ENCODE results near the gene SPINK6.

Gene SPINK6

DNA sequence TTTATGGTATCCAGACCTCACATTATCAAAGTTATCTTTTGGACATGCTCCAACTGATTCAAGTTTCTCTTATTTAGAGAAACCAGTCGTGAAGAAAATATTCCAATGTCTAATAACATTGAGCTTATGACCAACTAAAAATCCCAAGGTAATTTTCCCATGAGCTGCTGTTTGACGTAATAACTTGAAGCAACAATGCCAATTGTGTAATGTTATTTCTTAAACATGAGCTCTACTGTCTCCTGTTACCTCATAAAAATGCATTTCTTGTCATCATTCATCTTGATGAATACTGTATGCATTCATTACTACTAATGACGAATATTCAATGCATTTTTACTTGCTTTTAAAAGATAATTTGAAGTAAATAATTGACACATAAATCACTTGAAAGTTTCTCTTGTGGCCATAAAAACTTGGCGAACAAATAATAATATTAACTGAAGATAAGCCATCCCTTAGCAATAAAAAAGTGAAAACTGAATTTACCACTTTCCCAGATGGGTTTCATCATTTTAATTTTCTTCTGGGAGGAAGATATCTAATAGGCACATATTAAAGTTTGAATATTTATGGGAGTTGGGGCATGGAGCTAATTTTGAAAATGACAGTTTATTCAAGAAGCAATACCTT is 35.1 kb downstream of the SPINK6 start:
- TF ChIP-seq, protein P1, sequence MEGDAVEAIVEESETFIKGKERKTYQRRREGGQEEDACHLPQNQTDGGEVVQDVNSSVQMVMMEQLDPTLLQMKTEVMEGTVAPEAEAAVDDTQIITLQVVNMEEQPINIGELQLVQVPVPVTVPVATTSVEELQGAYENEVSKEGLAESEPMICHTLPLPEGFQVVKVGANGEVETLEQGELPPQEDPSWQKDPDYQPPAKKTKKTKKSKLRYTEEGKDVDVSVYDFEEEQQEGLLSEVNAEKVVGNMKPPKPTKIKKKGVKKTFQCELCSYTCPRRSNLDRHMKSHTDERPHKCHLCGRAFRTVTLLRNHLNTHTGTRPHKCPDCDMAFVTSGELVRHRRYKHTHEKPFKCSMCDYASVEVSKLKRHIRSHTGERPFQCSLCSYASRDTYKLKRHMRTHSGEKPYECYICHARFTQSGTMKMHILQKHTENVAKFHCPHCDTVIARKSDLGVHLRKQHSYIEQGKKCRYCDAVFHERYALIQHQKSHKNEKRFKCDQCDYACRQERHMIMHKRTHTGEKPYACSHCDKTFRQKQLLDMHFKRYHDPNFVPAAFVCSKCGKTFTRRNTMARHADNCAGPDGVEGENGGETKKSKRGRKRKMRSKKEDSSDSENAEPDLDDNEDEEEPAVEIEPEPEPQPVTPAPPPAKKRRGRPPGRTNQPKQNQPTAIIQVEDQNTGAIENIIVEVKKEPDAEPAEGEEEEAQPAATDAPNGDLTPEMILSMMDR (conservative IDR thresholded peaks at IDR 0.05; ENCODE audit: low read depth, low read length): no peak
- no peak for DNase-seq (ENCODE audit: low read depth)
- H3K4me3 ChIP-seq (ENCODE audit: low read depth, low read length): no peak overlapping the region

DNA sequence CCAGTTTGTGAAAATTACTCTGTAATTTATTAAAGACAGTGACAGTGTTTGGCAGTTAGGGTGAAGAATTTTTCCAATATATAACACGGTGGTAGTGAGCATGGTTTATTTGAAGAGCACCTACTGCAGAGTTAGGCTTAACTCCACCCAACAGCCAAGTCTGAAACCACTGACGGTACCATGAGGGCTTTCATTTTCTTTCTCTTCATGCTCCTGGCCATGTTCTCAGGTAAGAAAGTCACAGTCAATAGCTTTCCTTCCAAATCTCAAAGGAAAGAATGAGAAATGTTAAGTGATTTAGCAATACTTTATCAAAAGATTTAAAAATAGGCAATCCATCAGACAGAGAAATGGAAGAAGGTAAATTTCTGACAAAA is 35.6 kb downstream of the SPINK6 start, which contains the start of gene MARCOL:
MARCOL (plus strand) TSS at position 108 of the 377 bp plus-strand sequence; CDS start at position 181, 73 bp downstream.
- no peak for DNase-seq (ENCODE audit: low read depth)
- TF ChIP-seq, protein P1 (conservative IDR thresholded peaks at IDR 0.05; ENCODE audit: low read depth, low read length): no peak
- no peak within 1 kb of the TSS for H3K4me3 ChIP-seq (ENCODE audit: low read depth, low read length)

- no peak overlapping the region for H3K4me3 ChIP-seq (ENCODE audit: low read depth, low read length)
- TF ChIP-seq, protein P1 (conservative IDR thresholded peaks at IDR 0.05; ENCODE audit: low read depth, low read length): no peak
- no peak for DNase-seq (ENCODE audit: low read depth)
Observed at GRCh38 chr5:148248894-148249293, 46.1 kb downstream of the SPINK6 start.

GRCh38 chr5:148255456-148255855 is 52.6 kb downstream of the SPINK6 start:
- TF ChIP-seq, protein P1 (conservative IDR thresholded peaks at IDR 0.05; ENCODE audit: low read depth, low read length): no peak

DNA sequence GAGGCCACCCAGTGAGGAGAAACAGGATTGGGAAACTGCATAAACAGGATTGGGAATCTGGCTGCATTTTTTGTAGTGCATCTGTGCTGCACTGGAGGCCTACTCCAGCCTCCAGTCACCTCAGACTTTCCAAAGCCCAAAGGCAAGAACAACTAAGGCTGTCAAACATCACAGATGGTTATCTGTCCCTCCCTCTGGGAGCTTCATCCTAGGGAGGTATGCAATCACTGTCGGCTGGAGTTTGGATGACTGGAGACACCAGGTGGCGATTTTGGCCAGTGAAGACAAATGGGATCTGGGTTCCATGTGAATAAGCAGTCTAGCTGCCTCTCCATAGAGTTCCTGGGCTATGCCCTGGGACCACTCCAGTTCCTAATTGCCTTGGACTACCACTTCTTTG is 56.4 kb downstream of the SPINK6 start:
- no peak overlapping the region for H3K4me3 ChIP-seq (ENCODE audit: low read depth, low read length)
- TF ChIP-seq, protein P1 (conservative IDR thresholded peaks at IDR 0.05; ENCODE audit: low read depth, low read length): no peak
- no peak for DNase-seq (ENCODE audit: low read depth)

More at GRCh38 chr5:148255456-148255855, 52.6 kb downstream of the SPINK6 start:
- no peak for DNase-seq (ENCODE audit: low read depth)
- H3K4me3 ChIP-seq (ENCODE audit: low read depth, low read length): no peak overlapping the region

- no peak overlapping the region for H3K4me3 ChIP-seq (ENCODE audit: low read depth, low read length)
- TF ChIP-seq, protein P1 (conservative IDR thresholded peaks at IDR 0.05; ENCODE audit: low read depth, low read length): no peak
- no peak for DNase-seq (ENCODE audit: low read depth)
Observed at GRCh38 chr5:148261221-148261620, 58.4 kb downstream of the SPINK6 start.

All from choroid plexus epithelial cell (primary cell).